HG03064 (cell line): ENCODE results near the gene PDGFD.

ENCODE experiments used
- ATAC-seq: cut with Tn5 transposase; IDR thresholded peaks from one replicate; pipeline ENCODE4 v1.9.1; 2021; ENCODE audit warnings: low read depth; ENCODE audit not compliant: unreplicated experiment

Gene PDGFD

GRCh38 chr11:104146943-104147342, 17.0 kb downstream of the PDGFD start:
- no peak for ATAC-seq

GRCh38 chr11:104146421-104146820, 17.5 kb downstream of the PDGFD start:
- no peak for ATAC-seq

- ATAC-seq: no peak
Observed at GRCh38 chr11:104145062-104145461, 18.9 kb downstream of the PDGFD start.

- no peak for ATAC-seq
Observed at GRCh38 chr11:104142698-104143097, 21.2 kb downstream of the PDGFD start.

- no peak for ATAC-seq
Observed at GRCh38 chr11:104136861-104137260, 27.1 kb downstream of the PDGFD start.

GRCh38 chr11:104134745-104135144, 29.2 kb downstream of the PDGFD start:
- ATAC-seq: no peak

GRCh38 chr11:104130161-104130560, 33.8 kb downstream of the PDGFD start:
- ATAC-seq: no peak

- ATAC-seq: no peak
Observed at GRCh38 chr11:104129145-104129544, 34.8 kb downstream of the PDGFD start.

- no peak for ATAC-seq
Observed at GRCh38 chr11:104127828-104128227, 36.1 kb downstream of the PDGFD start.

- no peak for ATAC-seq
Observed at GRCh38 chr11:104126464-104126863, 37.5 kb downstream of the PDGFD start.

- ATAC-seq: no peak
Observed at GRCh38 chr11:104124979-104125378, 39.0 kb downstream of the PDGFD start.

- no peak for ATAC-seq
Observed at GRCh38 chr11:104122836-104123235, 41.1 kb downstream of the PDGFD start.

GRCh38 chr11:104122011-104122635, 41.8 kb downstream of the PDGFD start:
- no peak for ATAC-seq

GRCh38 chr11:104120493-104121137, 43.3 kb downstream of the PDGFD start:
- no peak for ATAC-seq

- no peak for ATAC-seq
Observed at GRCh38 chr11:104118105-104118744, 45.7 kb downstream of the PDGFD start.

- no peak for ATAC-seq
Observed at GRCh38 chr11:104113541-104113940, 50.4 kb downstream of the PDGFD start.

GRCh38 chr11:104106136-104106754, 57.7 kb downstream of the PDGFD start:
- no peak for ATAC-seq

- no peak for ATAC-seq
Observed at GRCh38 chr11:104105155-104105554, 58.8 kb downstream of the PDGFD start.

- no peak for ATAC-seq
Observed at GRCh38 chr11:104104664-104105063, 59.3 kb downstream of the PDGFD start.

- ATAC-seq: no peak
Observed at GRCh38 chr11:104104201-104104600, 59.7 kb downstream of the PDGFD start.

GRCh38 chr11:104098555-104098954, 65.4 kb downstream of the PDGFD start:
- ATAC-seq: no peak

GRCh38 chr11:104098132-104098531, 65.8 kb downstream of the PDGFD start:
- ATAC-seq: no peak
